Measurements from ENCODE around the gene ATP5PD. TPM values are rescaled to one million over a fixed set of nuclear protein-coding genes. Genes with fewer than 3 reads are reported as not detected.

ATP5PD gene
- 100 to 1,000 TPM; 188 to 210 TPM for total RNA-seq

GRCh38 chr17:75046407-75047289 lies at the start of gene ATP5PD, which contains the start of gene KCTD2:
TSS of gene ATP5PD (minus strand) at chr17:75046969. CDS start at chr17:75042650, 4,319 bp downstream.
TSS of gene KCTD2 (plus strand) at chr17:75047225. CDS start at chr17:75047251, 26 bp downstream.
- Mint-ChIP-seq H3K27me3 (no peaks in the 10 kb centered on the region), H3K4me3 (peak within 1 kb of the TSS; percentile 98), H3K36me3 (peaks cover 8% of the 10 kb centered on the region), H3K27ac (peak within 1 kb of the TSS; percentile 92), H3K4me1 (peaks cover 36% of the 10 kb centered on the region), H3K9me3 (ENCODE audit: low read depth) (no peaks in the 10 kb centered on the region)
- ATAC-seq (peak; percentile 95), DNase-seq (peak; percentile 97)
- CTCF ChIA-PET, result interaction anchor here (0.7 to 3.6 kb wide), 6 partner anchors 10 to 123 kb away, joined by 3 to 18 read pairs (median 3); partner anchors contain the start of genes MRPL58 and OTOP2

GRCh38 chr17:75096082-75096625 lies 49.4 kb upstream of the ATP5PD start:
- DNase-seq (no peak), ATAC-seq (no peak)
- CTCF ChIA-PET, result interaction anchor here (2.9 kb wide), 1 partner anchor 10 kb away, joined by 6 read pairs; no protein-coding TSS in a partner anchor
- no peaks in the 10 kb centered on the region for H3K27me3 Mint-ChIP-seq
- no peak overlapping the region for H3K4me3 Mint-ChIP-seq
- no peaks in the 10 kb centered on the region for H3K4me1 Mint-ChIP-seq
- no peak overlapping the region for H3K27ac Mint-ChIP-seq
- H3K36me3 Mint-ChIP-seq, result no peaks in the 10 kb centered on the region
- no peaks in the 10 kb centered on the region for H3K9me3 Mint-ChIP-seq (ENCODE audit: low read depth)

GRCh38 chr17:75094871-75095399 lies 48.2 kb upstream of the ATP5PD start:
- H3K9me3 Mint-ChIP-seq (ENCODE audit: low read depth), result no peaks in the 10 kb centered on the region
- H3K4me3 Mint-ChIP-seq, result no peak overlapping the region
- H3K4me1 Mint-ChIP-seq, result no peaks in the 10 kb centered on the region
- no peaks in the 10 kb centered on the region for H3K36me3 Mint-ChIP-seq
- H3K27me3 Mint-ChIP-seq, result no peaks in the 10 kb centered on the region
- CTCF ChIA-PET, result interaction anchor here (2.9 kb wide), 1 partner anchor 11 kb away, joined by 6 read pairs; no protein-coding TSS in a partner anchor
- H3K27ac Mint-ChIP-seq, result no peak overlapping the region
- DNase-seq (no peak), ATAC-seq (no peak)

GRCh38 chr17:75093548-75094158 lies 46.9 kb upstream of the ATP5PD start:
- DNase-seq (no peak), ATAC-seq (no peak)
- Mint-ChIP-seq H3K36me3 (no peaks in the 10 kb centered on the region), H3K27ac (no peak overlapping the region), H3K9me3 (ENCODE audit: low read depth) (no peaks in the 10 kb centered on the region), H3K4me3 (no peak overlapping the region), H3K27me3 (no peaks in the 10 kb centered on the region), H3K4me1 (peaks cover 8% of the 10 kb centered on the region)
- CTCF ChIA-PET, result interaction anchor here (0.8 kb wide), 1 partner anchor 13 kb away, joined by 3 read pairs; no protein-coding TSS in a partner anchor

- ATAC-seq (no peak), DNase-seq (no peak)
- H3K36me3 Mint-ChIP-seq, result no peaks in the 10 kb centered on the region
- no peak overlapping the region for H3K27ac Mint-ChIP-seq
- H3K4me3 Mint-ChIP-seq, result no peak overlapping the region
- H3K4me1 Mint-ChIP-seq, result peaks cover 15% of the 10 kb centered on the region
- CTCF ChIA-PET, result no interaction called here
- no peaks in the 10 kb centered on the region for H3K9me3 Mint-ChIP-seq (ENCODE audit: low read depth)
- H3K27me3 Mint-ChIP-seq, result no peaks in the 10 kb centered on the region
These were observed 45.1 kb upstream of the ATP5PD start for GRCh38 chr17:75091855-75092327.

GRCh38 chr17:75090871-75091854 lies 44.4 kb upstream of the ATP5PD start:
- H3K27me3 Mint-ChIP-seq, result no peaks in the 10 kb centered on the region
- ATAC-seq, result no peak
- H3K9me3 Mint-ChIP-seq (ENCODE audit: low read depth), result no peaks in the 10 kb centered on the region
- no peaks in the 10 kb centered on the region for H3K36me3 Mint-ChIP-seq
- no peak overlapping the region for H3K27ac Mint-ChIP-seq
- H3K4me3 Mint-ChIP-seq, result no peak overlapping the region
- H3K4me1 Mint-ChIP-seq, result peaks cover 20% of the 10 kb centered on the region
- no peak for DNase-seq
- CTCF ChIA-PET, result interaction anchor here (1.0 kb wide), 1 partner anchor 15 kb away, joined by 4 read pairs; no protein-coding TSS in a partner anchor

- Mint-ChIP-seq H3K36me3 (no peaks in the 10 kb centered on the region), H3K9me3 (ENCODE audit: low read depth) (no peaks in the 10 kb centered on the region), H3K4me3 (peak overlapping the region; percentile 66), H3K4me1 (peaks cover 31% of the 10 kb centered on the region), H3K27me3 (no peaks in the 10 kb centered on the region), H3K27ac (no peak overlapping the region)
- DNase-seq (no peak), ATAC-seq (peak; percentile 4)
- CTCF ChIA-PET, result interaction anchor here (0.7 to 2.5 kb wide), 13 partner anchors 9 to 173 kb away, joined by 3 to 9 read pairs (median 3); partner anchors contain the start of genes MRPS7, NT5C and SUMO2
These were observed 42.0 kb upstream of the ATP5PD start for GRCh38 chr17:75088465-75089417.

- Mint-ChIP-seq H3K4me1 (peaks cover 32% of the 10 kb centered on the region), H3K9me3 (ENCODE audit: low read depth) (no peaks in the 10 kb centered on the region), H3K4me3 (peak within 1 kb of the TSS; percentile 66), H3K27me3 (no peaks in the 10 kb centered on the region), H3K36me3 (no peaks in the 10 kb centered on the region), H3K27ac (no peak within 1 kb of the TSS)
- ATAC-seq (peak; percentile 82), DNase-seq (peak; percentile 54)
- CTCF ChIA-PET, result interaction anchor here (1.1 to 2.5 kb wide), 12 partner anchors 8 to 174 kb away, joined by 3 to 9 read pairs (median 4); partner anchors contain the start of genes MRPS7 and NT5C
These were observed 41.0 kb upstream of the ATP5PD start, which contains the start of gene SLC16A5 for GRCh38 chr17:75087558-75088453. TSS of gene SLC16A5 (plus strand) at chr17:75087954. CDS start at chr17:75093637, 5,683 bp downstream.

GRCh38 chr17:75087182-75087557 lies 40.4 kb upstream of the ATP5PD start:
- no peak for DNase-seq
- H3K27me3 Mint-ChIP-seq, result no peaks in the 10 kb centered on the region
- no peaks in the 10 kb centered on the region for H3K36me3 Mint-ChIP-seq
- peak overlapping the region; percentile 53 for H3K4me3 Mint-ChIP-seq
- peaks cover 32% of the 10 kb centered on the region for H3K4me1 Mint-ChIP-seq
- H3K9me3 Mint-ChIP-seq (ENCODE audit: low read depth), result no peaks in the 10 kb centered on the region
- H3K27ac Mint-ChIP-seq, result no peak overlapping the region
- CTCF ChIA-PET, result interaction anchor here (1.1 to 2.5 kb wide), 7 partner anchors 18 to 175 kb away, joined by 3 to 9 read pairs (median 3); partner anchors contain the start of genes MRPS7 and NT5C
- no peak for ATAC-seq

GRCh38 chr17:75086496-75087181 lies 39.9 kb upstream of the ATP5PD start:
- ATAC-seq (no peak), DNase-seq (no peak)
- no peaks in the 10 kb centered on the region for H3K9me3 Mint-ChIP-seq (ENCODE audit: low read depth)
- no peaks in the 10 kb centered on the region for H3K27me3 Mint-ChIP-seq
- CTCF ChIA-PET, result interaction anchor here (1.9 to 2.5 kb wide), 2 partner anchors 19 to 45 kb away, joined by 4 to 9 read pairs; partner anchors contain the start of gene NT5C
- H3K36me3 Mint-ChIP-seq, result no peaks in the 10 kb centered on the region
- H3K4me1 Mint-ChIP-seq, result peaks cover 32% of the 10 kb centered on the region
- H3K4me3 Mint-ChIP-seq, result no peak overlapping the region
- no peak overlapping the region for H3K27ac Mint-ChIP-seq
